Small intestine (tissue), 7 donors: ENCODE data around the gene PACSIN2. TPM values are rescaled to one million over a fixed set of nuclear protein-coding genes. Genes with fewer than 3 reads are reported as not detected.

Experiments used
- DNase-seq, 2 donors: peaks; one replicate each; pipeline versions ENCODE4 v3.0.0 to v3.0.0-alpha.2; 2013
- FAIRE-seq: peaks from 2 replicates; lab custom pipeline; 2012; peaks lifted over from hg19 to GRCh38; lab: Jason Lieb, UNC
- H3K27ac ChIP-seq, 3 donors: one replicate each; pipeline ENCODE4 v1.5.1; 2013; ENCODE audit warnings: low read length in 2 of 3, mild to moderate bottlenecking in 2 of 3, control low read depth in 1 of 3, inconsistent platforms in 1 of 3, low read depth in 1 of 3, moderate library complexity in 1 of 3
- H3K27me3 ChIP-seq, 3 donors: one replicate each; pipeline ENCODE4 v1.6.1; 2013; ENCODE audit warnings: low read length in 3 of 3, inconsistent platforms in 1 of 3; ENCODE audit not compliant: control insufficient read depth in 3 of 3, insufficient read depth in 3 of 3
- H3K36me3 ChIP-seq, 3 donors: one replicate each; pipeline ENCODE4 v1.6.1; 2013; ENCODE audit warnings: low read length in 3 of 3, inconsistent platforms in 1 of 3, low read depth in 1 of 3, mild to moderate bottlenecking in 1 of 3, moderate library complexity in 1 of 3; ENCODE audit not compliant: control insufficient read depth in 3 of 3, insufficient read depth in 2 of 3
- H3K4me1 ChIP-seq, 3 donors: one replicate each; pipeline ENCODE4 v1.6.1; 2013; ENCODE audit warnings: low read length in 2 of 3, inconsistent platforms in 1 of 3, low read depth in 1 of 3, mild to moderate bottlenecking in 1 of 3, moderate library complexity in 1 of 3; ENCODE audit not compliant: control insufficient read depth in 3 of 3, insufficient read depth in 2 of 3
- H3K4me3 ChIP-seq, 3 donors: one replicate each; pipeline ENCODE4 v1.5.1; 2013; ENCODE audit warnings: low read length in 3 of 3, control low read depth in 1 of 3, inconsistent platforms in 1 of 3, low read depth in 1 of 3, mild to moderate bottlenecking in 1 of 3, moderate library complexity in 1 of 3
- H3K9me3 ChIP-seq, 2 donors: one replicate each; pipeline ENCODE4 v1.6.1; 2013; ENCODE audit warnings: low read depth in 1 of 2, low read length in 1 of 2; ENCODE audit not compliant: control insufficient read depth in 2 of 2, insufficient read depth in 1 of 2
- WGBS, 3 donors: extraction: QIAGEN DNeasy Blood & Tissue Kit; methylation state at CpG; one replicate each; pipeline ENCODE4 v1.1.7; 2013; 5-methylcytosine and 5-hydroxymethylcytosine counted together
- polyA plus RNA-seq, 4 donors: library from polyadenylated mRNA; stranded (reverse) in 3 of 4; unstranded in 1 of 4; fragments of 200-250 nt in 3 of 4; fragments of 120-200 nt in 1 of 4; gene quantifications; one replicate each; pipeline versions ENCODE4 v1.2.1 to v1.2.3, GENCODE V29; 2013
- donor health status: healthy with polysubstance abuse.
- donor health status: control.
- donor health status: control.
- donor health status: Bipolar disorder and iron deficiency.
- donor health status: healthy.

The PACSIN2 gene
- polyA plus RNA-seq, 4 donors = 28.9 to 53.3 (median 45.2) TPM

DNA sequence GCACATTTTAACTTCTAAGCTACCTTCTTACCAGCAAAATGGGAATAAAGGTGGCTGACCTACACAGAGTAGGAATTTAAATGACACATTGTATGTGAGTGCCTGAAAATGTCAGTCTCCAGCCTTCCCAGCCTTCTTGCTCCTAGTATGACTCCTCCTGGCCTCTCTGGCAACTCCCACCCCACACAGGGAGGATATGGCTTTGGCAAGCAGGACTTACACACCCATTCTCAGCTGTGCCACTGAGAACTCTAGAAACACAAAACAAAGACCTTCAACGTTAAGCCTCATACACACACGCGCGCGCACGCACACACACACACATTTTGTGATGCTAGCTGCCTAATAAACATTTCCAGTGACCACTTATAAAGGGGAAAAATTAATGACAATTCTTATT, 65.8 kb downstream of the PACSIN2 start:
- H3K4me1 ChIP-seq = peaks cover 3 to 27% (median 12%) of the 10 kb centered on the region in 3 donors
- H3K4me3 ChIP-seq = no peak overlapping the region
- H3K27ac ChIP-seq = no peak overlapping the region
- DNase-seq (no peak), FAIRE-seq (no peak)
- H3K9me3 ChIP-seq = no peaks in the 10 kb centered on the region
- H3K27me3 ChIP-seq = no peaks in the 10 kb centered on the region
- H3K36me3 ChIP-seq = peaks cover 0 to 32% (median 0%) of the 10 kb centered on the region in 3 donors
- 76 to 80% (median 78%) methylated on average over 6 of the region's 6 CpGs for WGBS, 3 donors

DNA sequence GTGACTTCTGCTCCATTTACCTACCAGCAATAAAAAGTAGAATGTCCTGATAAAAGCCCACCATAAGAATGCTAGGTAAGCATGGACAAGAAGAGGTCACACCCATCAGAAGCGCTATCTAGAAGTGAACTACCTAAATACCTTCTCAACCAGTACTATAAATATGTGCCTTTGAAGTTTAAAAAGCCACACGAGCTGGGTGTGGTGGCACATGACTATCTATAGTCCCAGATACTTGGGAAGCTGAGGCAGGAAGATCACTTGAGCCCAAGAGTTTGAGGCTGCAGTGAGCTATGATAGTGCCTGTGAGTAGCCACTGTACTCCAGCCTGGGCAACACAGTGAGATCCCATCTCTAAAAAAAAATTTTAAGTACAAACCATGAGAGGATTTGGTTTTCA, 66.7 kb downstream of the PACSIN2 start:
- Histone ChIP-seq H3K27me3 (no peaks in the 10 kb centered on the region), H3K4me3 (no peak overlapping the region), H3K36me3 (peaks cover 0 to 36% (median 0%) of the 10 kb centered on the region in 3 donors), H3K27ac (no peak overlapping the region), H3K4me1 (peaks cover 3 to 27% (median 12%) of the 10 kb centered on the region in 3 donors), H3K9me3 (no peaks in the 10 kb centered on the region)
- whole genome bisulfite sequencing, 3 donors = 23 to 56% (median 38%) methylated on average over 2 of the region's 2 CpGs
- DNase-seq (no peak), FAIRE-seq (no peak)

DNA sequence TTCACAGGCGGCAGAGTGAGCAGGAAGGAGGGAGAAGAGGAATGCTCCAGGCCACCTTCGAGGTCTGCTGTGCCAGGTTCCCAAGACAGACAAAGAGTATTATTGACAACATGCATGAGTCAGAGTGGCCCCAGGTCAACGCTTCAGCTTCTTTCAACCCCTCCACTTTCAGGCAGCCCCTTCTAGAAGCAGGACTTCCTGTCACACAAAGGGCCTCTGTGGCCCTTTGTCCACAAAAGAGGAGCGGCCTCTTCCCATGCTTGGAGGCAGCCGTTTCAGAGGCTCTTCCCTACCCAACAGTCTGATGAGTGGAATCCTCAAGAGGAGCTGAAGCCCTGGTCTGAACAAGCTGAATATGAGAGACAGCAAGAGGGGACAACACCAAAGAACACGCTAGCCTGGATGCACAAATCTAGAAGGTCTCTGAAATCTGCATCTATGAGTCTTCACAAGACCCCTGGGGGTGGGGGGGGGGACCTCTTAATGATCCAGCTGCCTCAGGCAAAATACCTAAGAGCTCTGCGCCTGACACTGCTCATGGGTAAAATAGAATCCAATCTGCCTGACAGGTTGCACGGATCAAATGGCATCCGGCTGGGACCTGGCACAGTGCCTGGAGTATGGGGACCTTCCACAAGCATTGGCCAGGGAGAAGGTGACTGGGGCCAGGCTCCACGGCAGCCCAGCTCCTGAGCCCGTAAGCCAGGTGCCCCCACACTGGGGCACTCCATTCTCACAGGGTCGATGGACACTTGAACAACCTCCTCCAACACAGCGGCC, 67.5 kb downstream of the PACSIN2 start:
- Histone ChIP-seq H3K9me3 (no peaks in the 10 kb centered on the region), H3K36me3 (peaks cover 0 to 36% (median 0%) of the 10 kb centered on the region in 3 donors), H3K27ac (peak overlapping the region in 2 of 3 donors; percentile 29 to 35), H3K27me3 (no peaks in the 10 kb centered on the region), H3K4me3 (peak overlapping the region in 1 of 3 donors; percentile 4), H3K4me1 (peaks cover 3 to 27% (median 12%) of the 10 kb centered on the region in 3 donors)
- no peak for FAIRE-seq
- 44 to 56% (median 56%) methylated on average over 12 to 13 of the region's 13 CpGs for whole genome bisulfite sequencing, 3 donors
- DNase-seq = peak in 1 of 2 donors; percentile 50

DNA sequence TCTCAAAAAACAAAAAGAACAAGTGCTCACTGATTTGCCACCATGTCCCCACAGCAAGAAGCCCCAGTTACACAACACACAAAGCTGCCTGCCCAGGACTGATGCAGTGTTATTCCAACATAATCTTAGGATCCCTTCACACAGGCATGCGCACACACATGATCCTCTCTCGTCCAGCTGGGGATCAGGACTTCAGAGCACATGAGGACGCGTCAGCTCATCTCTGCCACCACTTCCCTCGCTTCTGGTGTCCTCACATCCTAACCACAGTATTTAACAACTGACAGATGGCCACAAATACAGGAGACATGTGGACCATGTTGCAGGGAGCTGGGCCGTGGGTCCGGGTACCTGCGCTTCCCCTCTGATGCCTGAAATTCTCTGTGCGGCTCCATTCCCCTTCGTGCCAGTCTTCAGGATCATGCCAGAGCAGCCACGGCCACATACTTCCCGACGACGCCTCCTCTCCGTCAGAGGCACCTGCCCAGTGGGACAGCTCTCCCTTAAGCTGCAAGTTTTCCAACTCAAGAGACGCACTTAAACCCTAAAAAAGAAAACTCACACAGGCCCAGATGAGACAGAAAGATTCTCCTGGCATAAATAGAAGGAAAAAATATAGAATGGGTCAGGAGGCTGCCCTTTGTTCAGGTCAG, 68.3 kb downstream of the PACSIN2 start:
- Histone ChIP-seq H3K9me3 (no peaks in the 10 kb centered on the region), H3K4me1 (peaks cover 3 to 27% (median 12%) of the 10 kb centered on the region in 3 donors), H3K4me3 (peak overlapping the region in 1 of 3 donors; percentile 4), H3K27me3 (no peaks in the 10 kb centered on the region), H3K27ac (peak overlapping the region in 1 of 3 donors; percentile 27), H3K36me3 (peaks cover 0 to 34% (median 0%) of the 10 kb centered on the region in 3 donors)
- DNase-seq (no peak), FAIRE-seq (no peak)
- WGBS, 3 donors = 84 to 86% (median 84%) methylated on average over 16 of the region's 16 CpGs

DNA sequence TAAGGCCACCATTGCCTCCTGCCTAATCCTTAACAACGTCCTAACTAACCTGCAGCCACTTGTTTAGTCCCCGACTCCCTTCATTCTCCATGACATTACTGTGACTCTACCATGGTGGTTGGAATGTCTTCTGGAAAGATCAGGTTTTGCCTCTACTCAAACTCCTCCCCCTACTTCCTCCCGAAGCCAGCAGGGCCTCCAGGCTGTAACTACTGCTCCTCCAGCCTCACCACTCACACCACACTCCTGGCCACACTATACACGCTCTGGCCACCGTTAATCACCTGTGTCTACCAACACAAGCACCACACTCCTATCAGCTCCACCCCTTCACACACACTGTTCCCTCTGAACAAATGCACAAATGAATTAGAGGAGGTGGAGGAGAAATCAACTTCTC, 69.2 kb downstream of the PACSIN2 start:
- FAIRE-seq (no peak), DNase-seq (no peak)
- H3K4me3 ChIP-seq = no peak overlapping the region
- peaks cover 0 to 32% (median 0%) of the 10 kb centered on the region in 3 donors for H3K36me3 ChIP-seq
- WGBS, 3 donors = 58 to 72% (median 66%) methylated on average over 5 of the region's 5 CpGs
- H3K9me3 ChIP-seq = no peaks in the 10 kb centered on the region
- H3K27me3 ChIP-seq = no peaks in the 10 kb centered on the region
- H3K27ac ChIP-seq = no peak overlapping the region
- H3K4me1 ChIP-seq = peaks cover 7 to 22% (median 12%) of the 10 kb centered on the region in 3 donors

DNA sequence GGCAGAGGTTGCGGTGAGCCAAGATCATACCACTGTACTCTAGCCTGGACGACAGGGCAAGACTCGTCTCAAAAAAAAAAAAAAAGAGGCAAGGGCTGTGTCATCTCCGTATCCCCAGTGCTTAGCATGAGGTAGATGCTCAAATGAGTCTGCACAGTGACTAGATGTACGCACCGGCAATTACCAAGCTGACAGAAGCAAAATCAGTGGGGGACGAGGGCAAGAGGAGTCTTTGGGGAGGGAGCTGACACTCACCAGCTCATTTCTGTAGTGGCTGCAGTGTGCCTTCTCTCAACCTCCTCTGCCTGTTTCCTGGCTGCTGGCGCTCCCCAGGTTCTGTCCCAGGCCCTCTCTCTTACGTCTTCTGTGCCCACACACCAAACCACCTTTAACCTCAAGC, 69.9 kb downstream of the PACSIN2 start:
- H3K4me1 ChIP-seq = peaks cover 7 to 27% (median 15%) of the 10 kb centered on the region in 3 donors
- DNase-seq (no peak), FAIRE-seq (no peak)
- H3K4me3 ChIP-seq = no peak overlapping the region
- WGBS, 3 donors = 79 to 91% (median 89%) methylated on average over 9 of the region's 9 CpGs
- H3K27ac ChIP-seq = no peak overlapping the region
- peaks cover 0 to 30% (median 0%) of the 10 kb centered on the region in 3 donors for H3K36me3 ChIP-seq
- no peaks in the 10 kb centered on the region for H3K27me3 ChIP-seq
- H3K9me3 ChIP-seq = no peaks in the 10 kb centered on the region

DNA sequence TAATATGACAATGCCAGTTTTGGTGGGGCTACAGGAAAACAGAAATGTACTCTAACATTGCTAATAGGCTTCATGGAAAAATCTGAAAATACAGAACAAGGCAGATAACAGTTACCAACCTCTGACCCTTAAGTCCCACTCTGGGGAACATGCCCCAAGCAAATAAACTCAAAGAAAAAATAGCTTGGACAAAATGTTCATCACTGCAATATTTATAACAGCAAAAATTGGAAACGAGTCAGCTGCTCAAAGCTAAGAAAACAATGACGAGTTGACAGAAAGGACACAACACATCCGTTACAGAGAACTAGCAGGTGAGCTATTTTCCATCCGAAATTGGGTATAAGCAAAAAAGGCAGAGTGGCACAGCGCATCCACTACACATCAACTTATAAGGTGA, 70.5 kb downstream of the PACSIN2 start:
- DNase-seq (no peak), FAIRE-seq (no peak)
- H3K9me3 ChIP-seq = no peaks in the 10 kb centered on the region
- whole genome bisulfite sequencing, 3 donors = 80 to 89% (median 84%) methylated on average over 5 of the region's 5 CpGs
- H3K4me1 ChIP-seq = peaks cover 7 to 33% (median 17%) of the 10 kb centered on the region in 3 donors
- H3K27ac ChIP-seq = no peak overlapping the region
- H3K4me3 ChIP-seq = no peak overlapping the region
- H3K27me3 ChIP-seq = no peaks in the 10 kb centered on the region
- H3K36me3 ChIP-seq = peaks cover 0 to 33% (median 0%) of the 10 kb centered on the region in 3 donors

DNA sequence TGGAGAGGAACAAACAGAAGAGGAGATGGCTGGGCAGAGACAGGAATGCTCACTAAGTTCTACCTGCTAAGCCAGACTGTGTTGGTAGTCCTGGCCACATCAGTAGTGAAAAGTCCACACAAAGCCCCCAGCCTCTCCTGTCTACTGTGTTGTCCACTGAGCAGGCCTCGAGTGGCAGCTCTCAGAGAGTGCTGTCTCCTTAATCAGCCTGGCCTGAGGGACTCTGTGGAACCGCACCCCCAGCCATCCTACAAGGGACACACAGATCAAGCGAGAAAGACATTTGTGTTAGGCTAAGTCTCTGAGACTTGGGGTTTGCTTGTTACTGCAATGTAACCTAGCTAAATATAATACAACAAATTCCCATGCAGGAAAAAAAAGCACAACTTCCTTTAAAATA, 71.0 kb downstream of the PACSIN2 start:
- Histone ChIP-seq H3K9me3 (no peaks in the 10 kb centered on the region), H3K36me3 (peaks cover 0 to 33% (median 0%) of the 10 kb centered on the region in 3 donors), H3K4me3 (no peak overlapping the region), H3K4me1 (peaks cover 11 to 35% (median 17%) of the 10 kb centered on the region in 3 donors), H3K27ac (peak overlapping the region in 1 of 3 donors; percentile 57), H3K27me3 (no peaks in the 10 kb centered on the region)
- WGBS, 3 donors = 85 to 96% (median 90%) methylated on average over 3 of the region's 3 CpGs
- no peak for FAIRE-seq
- DNase-seq = no peak
